Activated gamma-delta T cell (primary cell): Measurements from ENCODE around the gene GMEB2.

Experiments used
- DNase-seq: peaks from one replicate; lab custom pipeline; 2025; lab: John Stamatoyannopoulos, UW

The GMEB2 gene

DNA sequence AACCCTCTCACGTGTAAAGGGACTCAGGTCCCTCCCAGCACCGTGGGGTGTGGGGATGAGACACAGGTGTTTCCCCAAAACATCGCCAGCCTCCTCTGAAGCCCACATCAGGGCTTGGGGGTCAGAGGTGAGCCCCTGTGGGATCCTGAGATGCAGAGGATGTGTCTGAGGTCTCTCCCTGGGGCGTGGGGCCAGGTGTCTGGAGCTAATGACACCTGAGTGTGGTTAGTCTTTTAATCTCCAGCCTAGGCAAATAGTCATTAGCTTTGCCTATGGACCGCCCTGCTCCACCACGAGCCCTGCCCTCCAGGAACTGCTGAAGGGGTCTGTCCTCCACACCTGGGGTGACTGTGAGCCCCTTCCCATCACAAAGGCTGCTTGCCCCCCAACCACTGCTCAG, 81.1 kb downstream of the GMEB2 start:
- DNase-seq = no peak

DNA sequence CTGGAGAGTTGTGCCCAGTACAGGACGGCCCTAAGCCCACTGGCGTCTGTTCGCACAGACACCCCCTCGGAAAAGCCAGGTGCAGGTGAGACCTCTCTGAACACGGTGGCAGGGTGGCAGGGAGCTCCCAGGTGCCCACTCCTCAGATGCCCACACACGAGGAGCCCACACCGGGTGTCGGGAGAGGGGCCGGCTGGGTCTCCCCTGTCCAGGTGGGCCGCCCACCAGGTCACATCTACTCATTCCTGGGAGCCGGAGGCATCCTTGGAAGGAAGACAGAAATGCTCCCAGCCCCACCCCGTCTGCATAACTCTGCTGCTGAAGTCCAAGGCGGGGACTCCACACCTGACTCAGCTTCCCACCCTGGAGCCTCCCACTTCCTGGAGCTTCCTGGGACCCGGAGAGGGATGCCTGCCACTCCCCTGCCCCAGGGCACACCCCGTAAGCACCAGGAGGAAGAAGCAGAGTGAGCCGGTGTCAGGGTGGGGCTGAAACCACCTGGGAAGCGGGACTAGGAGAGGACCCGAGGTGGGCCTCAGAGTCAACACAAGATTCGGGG, 81.9 kb downstream of the GMEB2 start:
- no peak for DNase-seq

DNA sequence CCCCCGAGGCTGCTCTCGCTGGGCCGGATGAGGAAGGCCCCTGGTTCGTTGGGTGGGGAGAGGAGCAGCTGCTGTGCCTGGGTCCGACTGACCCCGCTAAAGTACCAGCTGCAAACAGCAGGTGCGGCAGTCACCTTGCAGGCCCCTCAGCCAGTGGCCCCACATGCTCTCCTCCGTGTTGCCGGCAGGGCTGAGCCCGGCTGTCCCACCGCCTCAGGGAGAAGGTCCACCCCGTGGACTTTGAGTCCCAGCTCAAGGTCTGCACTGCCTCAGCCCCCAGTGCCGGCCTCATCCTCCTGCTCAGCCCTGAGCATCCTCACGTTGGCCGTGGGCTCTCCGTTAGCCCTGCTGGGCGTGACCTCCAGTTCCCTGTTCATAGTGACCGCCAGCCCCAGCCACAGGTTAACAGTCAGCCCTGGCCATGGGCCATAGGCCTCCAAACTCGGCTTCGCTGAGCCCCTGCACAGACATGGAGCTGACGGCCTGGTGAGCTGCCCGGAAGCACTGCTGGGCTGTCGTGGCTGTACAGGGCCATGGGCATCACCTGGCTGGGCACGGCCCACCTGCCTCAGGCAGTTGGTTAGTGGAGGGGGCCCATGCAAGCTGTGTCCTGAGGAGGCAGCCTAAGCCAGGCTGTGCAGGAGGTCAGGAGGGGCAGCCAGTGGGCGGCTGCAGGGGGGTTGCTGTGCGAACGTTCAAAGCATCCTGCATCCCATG, 82.5 kb downstream of the GMEB2 start:
- no peak for DNase-seq

DNA sequence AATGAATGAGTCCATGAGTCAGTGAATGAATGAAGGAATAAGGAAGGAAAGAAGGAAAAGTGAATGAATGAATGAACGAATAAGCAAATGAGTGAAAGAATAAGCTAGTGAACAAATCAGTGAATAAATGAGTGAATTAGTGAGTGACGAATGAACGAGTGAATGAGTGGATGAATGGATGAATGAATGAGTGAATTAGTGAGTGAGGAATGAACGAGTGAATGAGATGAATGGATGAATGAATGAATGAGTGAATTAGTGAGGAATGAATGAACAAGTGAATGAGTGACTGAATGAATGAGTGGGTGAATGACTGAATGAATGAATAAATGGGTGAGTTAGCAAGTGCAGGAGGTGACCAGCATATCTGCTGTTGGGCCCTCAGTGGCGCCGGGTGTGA, 83.2 kb downstream of the GMEB2 start:
- no peak for DNase-seq

DNA sequence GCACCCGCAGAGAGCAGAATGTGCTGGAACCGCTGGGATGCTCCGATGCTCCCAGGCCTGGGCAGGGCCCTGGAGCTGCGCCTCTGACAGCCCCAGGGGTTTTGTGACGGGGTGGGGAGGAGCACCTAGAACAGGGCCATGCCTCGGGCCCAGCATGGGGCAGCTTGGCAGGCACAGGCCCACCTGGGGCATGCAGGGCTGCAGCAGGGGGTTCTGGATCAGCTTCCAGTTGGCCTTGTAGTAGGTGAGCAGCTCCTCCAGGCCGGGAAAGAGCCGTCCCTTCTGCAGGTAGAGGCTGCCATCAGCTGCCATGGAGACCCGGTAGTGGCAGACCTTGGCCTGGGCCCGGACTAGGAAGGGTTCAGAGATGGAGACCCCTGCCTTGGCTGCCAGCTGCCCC, 83.8 kb downstream of the GMEB2 start:
- no peak for DNase-seq

DNA sequence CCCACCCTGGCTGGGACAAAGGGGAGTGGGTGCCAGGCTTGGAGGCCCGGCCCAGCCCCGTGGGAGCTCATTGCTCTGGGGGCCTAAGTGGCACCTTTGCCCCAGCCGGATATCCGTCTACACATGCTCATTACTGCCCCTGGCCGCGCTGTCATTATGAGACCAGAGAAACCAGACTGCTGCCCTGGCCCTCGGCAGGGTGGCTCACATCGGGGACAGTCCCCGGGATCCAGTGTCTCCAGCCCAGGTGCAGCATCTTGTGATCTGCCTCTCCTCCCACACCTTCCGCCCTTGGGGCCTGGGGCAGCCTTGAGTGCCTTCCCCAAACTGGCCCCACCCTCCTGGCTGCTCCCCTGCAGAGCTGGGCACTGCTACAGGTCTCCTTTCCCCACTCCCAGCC, 84.2 kb downstream of the GMEB2 start:
- no peak for DNase-seq

DNA sequence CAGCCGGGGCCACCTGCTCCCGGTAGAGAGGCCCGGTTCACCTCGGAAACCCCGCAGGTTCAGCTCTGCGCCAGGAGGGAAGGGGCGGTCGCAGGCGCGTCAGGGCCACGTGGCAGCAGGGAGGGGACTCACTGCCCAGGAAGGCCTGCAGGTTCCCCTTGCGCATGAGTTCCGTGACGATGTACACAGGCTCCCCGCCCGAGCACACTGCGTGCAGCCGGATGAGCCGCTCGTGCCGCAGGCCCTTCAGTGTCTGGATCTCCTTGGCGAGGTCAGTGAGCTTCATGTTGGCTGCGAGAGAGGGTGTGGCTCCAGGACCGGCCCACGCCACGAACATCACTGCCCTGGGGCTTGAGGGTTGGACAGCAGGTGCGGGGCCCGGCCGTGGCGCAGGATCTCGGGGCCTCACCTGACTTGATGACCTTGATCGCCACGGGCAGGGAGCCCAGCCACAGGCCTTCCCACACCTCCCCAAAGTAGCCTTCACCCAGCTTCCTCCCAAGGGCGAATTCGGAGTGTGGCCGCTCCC, 84.8 kb downstream of the GMEB2 start:
- DNase-seq = no peak

DNA sequence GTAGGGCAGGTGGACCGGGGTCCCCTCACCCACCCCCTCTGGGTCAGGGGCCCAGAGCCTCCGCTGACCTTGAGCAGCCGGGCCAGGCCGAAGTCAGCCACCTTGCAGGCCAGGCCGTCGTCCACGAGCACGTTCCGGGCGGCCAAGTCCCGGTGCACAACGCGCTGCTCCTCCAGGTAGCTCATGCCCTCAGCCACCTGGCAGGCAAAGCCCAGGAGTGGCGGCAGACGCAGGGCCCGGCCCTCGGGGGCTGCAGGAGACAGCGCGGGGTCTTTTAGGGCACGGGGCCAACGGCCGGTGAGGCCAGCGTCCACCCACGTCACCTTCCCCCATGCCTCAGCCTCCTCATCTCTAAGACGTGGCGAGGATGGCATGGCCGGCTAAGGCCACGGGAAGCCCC, 85.5 kb downstream of the GMEB2 start:
- DNase-seq = no peak

DNA sequence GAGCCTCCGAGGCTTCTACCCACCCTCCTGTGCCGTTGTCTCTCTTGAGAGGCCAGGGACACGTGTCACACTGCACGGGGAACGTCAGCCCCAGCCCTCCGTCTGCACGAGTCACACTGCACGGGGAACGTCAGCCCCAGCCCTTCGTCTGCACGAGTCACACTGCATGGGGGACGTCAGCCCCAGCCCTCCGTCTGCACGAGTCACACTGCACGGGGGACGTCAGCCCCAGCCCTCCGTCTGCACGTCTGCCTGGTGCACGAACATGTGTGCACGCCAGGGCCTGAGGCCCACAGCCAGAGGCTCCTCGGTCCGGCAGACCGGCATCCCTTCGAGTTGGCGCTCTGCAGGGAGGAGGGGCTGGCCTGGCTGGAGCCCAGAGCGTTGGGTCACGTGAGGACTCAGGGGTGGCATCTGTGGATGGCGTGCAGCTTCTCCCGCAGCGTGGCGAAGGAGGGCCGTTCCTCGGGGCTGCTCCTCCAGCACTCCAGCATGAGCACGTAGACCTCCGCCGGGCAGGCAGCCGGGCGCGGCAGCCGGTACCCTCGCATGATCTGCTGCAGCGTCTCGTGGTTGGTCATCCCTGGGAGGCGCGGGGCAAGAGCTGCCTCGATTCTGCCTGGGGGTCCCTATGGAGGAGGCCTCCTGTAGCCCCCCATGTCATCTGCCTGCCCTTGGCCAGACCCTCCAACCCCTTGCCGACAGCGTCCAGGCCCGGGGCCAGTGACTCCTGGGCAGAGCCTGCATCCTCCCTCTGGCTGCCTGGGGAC, 86.3 kb downstream of the GMEB2 start:
- DNase-seq = no peak

DNA sequence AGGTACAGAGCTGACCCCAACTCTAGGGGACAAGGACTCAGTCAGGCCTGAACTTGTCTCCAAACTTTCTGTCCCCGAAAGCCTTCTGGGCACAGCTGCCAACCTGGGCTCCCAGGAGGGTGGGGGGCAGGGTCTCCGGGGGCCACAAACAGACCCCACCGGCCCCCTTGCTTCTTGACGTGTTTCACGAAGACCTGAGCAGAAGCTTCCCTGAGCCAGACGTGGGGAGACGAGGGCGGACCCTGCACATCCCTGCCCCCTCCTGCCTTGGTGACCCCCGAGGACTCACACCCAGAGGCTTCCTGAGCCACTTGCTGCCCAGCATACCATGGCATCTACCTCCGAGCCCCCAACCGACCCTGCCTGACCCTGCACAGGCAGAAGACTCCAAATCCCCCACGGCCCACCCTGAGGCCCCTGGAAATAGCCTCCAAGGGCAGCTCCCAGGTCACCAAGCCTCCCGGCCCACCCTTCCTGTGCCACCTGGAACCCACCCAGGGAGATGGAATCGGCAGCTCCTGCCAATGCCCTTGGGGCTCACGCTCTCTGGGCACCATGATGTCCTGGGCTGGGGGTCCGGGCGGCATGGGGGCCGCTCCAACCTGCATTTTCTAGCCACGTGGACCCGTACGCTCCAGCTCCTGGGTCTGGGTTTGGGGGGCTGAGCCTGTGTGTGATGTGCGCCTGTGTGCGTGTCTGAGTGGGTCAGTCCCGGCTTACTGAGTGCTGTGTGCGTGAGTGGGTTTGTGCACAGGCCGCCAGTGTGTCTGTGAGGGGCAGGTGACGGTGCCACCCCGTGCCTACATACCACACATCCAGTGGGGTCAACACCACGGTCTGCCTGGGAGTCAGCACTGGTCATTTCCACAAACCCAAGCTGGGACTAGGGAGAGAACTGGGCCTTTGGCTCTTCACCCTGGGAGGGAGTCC, 87.2 kb downstream of the GMEB2 start:
- DNase-seq = no peak

DNA sequence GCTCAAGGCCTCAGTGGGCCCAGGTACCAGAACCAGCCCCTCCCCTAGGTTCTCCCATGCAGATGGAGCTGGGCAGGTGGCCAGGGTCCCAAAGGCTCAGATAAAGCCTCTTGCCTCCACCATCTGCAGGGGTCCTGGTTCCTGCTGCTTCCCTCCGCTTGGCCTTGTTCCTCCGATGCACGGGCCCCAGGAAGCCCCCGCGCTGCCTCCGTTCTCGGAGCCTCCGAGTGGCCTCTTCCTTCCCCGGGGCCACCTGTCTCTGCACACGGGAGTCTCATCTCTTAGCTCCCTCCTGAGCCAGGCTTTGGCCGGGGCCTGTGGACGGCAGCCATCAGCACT, 87.8 kb downstream of the GMEB2 start:
- no peak for DNase-seq

DNA sequence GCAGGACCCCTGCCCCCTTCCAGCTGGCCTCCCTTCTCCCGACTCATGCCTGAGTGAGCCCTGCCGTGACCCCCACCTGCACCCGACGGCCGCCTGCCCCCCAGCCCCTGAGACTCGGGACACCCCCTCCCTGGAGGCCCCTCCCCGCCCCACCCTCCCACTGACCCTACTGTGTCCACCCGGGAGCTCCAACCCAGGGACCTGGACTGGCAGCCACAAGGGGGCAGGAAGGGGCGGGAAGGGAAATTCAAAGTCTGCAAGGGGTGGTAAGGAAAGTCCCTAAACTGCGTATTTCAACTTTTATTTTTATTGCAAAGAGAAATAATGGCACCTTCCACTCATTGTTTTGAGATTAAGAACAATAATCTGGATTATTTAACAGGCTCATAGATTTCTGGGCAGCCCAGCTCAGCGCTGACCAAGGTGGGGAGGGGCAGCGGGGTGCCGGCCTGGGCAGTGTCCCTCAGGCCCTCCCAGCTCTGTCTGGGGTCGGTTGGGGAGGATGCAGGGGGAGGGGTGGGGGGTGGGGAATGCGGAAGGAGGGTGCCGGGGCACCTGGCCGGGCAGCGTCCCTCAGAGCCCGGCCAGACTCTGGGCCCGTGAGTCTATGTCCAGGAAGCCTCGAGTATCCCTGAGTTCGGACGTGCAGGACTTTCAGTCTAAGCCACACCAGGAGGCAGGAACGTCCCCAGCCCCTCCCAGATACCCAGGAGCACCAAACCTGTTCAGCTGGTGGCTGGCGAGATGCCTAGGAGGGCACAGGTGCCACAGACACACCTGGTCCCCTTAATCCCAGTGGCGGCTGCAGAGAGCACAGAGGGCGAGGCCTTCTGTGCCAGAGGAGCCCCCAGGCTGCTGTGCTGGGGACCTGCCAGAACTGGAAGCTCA, 88.5 kb downstream of the GMEB2 start:
- no peak for DNase-seq
